HG02840 (cell line): ENCODE results near the gene SDHA.

Experiments used
- ATAC-seq: cut with Tn5 transposase; IDR thresholded peaks from one replicate; pipeline ENCODE4 v1.9.1; 2021; ENCODE audit warnings: mild to moderate bottlenecking, moderate library complexity, moderate number of reproducible peaks; ENCODE audit not compliant: unreplicated experiment, low FRiP score

The SDHA gene

DNA sequence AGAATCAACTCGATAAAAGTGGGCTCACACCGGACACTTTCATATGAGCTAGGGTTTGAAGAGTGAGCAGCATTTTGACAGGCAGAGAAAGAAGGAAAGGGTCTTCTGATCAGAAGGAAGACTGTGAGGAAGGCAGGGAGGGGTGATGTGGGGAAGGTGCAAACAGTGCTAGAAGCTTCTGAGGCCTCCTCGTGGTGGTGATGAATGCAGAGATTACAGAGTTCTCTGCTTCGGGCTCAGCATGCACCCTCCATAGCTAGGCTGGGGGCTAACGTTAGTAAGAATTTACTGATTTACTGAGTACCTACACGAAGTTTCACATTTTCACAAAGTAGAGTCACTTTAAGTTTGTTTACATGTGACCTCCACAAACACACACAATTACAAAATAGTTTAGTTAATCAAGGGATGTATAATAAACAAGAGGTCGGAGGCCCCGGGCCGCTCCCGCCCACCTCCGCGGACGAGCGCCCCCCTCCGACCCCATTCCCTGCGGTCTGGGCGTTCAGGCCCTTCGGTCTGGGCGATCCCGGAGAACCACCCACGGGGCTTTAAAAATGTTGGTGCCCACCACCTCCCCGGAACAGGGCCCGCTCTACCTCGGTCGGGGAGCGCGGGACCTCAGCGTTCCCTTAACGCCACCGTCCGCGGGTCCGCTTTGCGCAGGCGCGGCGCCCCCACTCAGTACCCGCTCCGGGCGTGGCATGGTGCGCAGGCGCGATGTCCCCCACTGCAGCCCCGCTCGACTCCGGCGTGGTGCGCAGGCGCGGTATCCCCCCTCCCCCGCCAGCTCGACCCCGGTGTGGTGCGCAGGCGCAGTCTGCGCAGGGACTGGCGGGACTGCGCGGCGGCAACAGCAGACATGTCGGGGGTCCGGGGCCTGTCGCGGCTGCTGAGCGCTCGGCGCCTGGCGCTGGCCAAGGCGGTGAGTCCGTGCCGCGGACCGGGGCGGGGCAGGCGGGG is at the start of gene SDHA, which contains the start of gene CCDC127:
TSS of gene SDHA (plus strand) at position 827 of the 963 bp plus-strand sequence. CDS start at position 863, 36 bp downstream.
TSS of gene CCDC127 (minus strand) at position 660 of the 963 bp plus-strand sequence. CDS start 1,304 bp downstream, outside the sequence.
- ATAC-seq: peak; percentile 71

DNA sequence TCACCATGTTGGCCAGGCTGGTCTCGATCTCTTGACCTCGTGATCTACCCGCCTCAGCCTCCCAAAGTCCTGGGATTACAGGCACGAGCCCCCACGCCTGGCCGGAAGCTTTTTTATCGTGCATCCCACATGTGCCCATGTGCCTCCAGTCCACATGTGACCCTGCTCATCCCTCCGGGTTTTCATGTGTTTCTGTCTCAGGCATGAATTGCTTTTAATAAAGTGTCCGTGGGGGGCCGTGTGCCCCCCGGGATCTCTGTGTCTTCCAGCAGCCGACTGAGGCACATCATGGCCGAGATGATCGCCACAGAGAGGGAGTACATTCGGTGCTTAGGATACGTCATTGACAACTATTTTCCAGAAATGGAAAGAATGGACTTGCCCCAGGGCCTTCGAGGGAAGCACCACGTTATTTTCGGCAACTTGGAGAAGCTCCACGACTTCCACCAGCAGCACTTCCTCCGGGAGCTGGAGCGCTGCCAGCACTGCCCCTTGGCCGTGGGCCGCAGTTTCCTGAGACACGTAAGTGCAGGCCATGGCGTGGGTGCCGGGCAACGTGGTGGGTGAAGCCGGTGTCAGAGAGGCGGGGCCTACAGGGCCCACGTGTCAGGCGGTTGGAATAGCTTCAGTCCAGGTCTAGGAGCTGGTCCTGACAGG is 48.9 kb upstream of the SDHA start:
- ATAC-seq: no peak

DNA sequence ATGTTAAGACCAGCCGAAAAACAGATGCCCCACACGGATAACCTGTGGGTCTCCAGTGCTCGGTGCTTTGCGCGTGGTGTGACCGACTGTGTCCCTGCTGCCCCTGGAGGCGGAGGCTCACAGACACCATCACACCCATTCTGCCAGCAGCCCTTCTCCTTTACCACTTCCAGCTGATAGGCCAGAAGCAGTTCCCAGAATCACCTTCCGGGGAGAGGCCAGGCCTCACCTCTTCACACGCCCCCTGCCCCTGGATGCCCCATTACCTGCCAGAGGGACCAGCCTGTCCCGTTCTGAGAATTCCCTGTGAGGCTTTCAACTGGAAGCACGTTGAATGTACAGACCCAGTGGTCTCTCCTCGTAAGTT is 48.4 kb upstream of the SDHA start:
- ATAC-seq: no peak

DNA sequence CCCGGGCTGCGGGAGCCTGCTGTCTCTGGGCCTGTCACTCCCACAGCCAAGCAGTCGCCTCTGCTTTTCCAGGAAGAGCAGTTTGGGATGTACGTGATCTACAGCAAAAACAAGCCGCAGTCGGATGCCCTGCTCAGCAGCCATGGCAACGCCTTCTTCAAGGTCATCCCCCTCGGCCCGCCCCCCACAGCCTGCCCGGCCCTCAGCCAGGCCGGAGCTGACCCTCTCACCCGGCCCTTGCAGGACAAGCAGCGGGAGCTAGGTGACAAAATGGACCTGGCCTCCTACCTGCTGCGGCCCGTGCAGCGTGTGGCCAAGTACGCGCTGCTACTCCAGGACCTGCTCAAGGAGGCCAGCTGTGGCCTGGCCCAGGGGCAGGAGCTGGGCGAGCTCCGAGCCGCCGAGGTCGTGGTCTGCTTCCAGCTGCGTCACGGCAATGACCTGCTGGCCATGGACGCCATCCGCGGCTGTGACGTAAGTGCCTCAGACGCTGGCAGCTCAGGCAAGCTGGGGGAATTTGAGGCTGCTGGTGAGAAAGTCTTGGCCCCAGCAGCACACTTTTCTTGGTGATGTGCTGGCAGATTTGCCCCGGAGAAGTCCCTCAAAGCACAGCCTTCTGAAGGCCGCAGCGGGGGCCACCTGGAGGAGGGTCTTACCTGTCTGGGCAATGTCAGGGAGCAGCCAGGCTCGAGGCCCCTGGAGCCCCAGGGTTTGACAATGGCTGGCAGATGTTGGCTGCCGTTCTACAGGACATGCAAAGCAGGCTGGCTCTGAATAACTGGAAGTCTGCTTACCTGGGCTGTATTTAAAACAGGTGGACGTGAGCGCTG is 46.9 kb upstream of the SDHA start:
- no peak for ATAC-seq

DNA sequence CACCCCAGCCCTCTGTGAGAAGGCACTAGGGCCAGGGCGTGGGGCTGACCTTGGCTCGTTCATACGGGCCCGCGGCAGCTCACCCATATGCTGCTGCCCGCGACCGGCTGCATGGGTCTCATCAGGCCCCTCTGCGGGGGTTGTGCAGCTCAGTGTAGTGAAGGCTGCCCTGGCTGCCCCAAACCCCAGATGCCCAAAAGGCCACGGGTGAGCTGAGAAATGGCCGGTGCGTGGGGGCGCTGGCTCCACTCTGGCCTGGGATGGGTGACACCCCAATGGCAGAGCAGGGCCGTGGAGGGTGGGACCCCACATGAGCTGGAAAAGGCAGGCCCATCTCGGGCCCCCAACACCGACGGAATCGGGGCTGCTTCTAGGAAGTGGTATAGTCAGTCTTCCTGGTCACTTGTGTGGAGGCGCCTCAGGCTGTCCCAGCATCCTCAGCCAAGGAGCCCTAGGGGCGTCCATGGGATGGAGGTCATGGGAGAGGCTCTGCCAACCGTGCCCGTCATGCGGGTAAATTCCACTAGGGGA is 46.3 kb upstream of the SDHA start:
- no peak for ATAC-seq

DNA sequence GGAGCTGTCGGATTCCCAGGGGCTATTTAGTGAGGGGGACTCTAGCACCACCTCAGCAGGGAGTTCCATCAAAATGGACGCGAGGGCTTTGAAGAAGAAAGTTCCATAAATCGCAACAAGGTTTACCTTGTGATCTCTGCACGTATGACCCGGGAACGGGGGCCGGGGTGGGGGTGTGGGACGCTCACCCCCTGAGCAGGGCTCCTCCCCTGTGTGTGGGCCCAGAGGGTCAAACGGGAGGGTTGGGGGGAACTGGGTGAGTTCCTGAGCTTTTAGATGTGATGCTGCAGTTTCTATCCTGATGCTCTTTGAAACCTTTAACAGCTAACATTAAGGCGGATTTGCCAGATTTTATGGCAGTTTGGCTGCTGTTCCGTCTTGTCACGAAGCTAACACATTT is 45.7 kb upstream of the SDHA start:
- ATAC-seq: no peak

DNA sequence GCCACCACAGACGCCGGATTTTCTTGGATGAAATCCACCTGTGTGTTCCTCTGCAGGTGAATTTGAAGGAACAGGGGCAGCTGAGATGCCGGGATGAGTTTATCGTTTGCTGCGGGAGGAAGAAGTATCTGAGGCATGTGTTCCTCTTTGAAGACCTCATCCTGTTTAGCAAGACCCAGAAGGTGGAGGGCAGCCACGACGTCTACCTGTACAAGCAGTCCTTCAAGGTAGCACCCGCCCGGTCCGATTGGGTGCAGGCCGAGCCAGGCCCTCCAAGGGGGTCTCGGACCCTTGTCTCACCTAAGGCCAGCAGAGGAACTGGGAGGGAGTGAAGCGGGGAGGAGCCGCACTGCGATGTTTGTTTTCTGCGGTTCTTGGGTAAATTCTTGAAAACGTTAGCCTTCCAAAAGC is 45.3 kb upstream of the SDHA start:
- no peak for ATAC-seq

DNA sequence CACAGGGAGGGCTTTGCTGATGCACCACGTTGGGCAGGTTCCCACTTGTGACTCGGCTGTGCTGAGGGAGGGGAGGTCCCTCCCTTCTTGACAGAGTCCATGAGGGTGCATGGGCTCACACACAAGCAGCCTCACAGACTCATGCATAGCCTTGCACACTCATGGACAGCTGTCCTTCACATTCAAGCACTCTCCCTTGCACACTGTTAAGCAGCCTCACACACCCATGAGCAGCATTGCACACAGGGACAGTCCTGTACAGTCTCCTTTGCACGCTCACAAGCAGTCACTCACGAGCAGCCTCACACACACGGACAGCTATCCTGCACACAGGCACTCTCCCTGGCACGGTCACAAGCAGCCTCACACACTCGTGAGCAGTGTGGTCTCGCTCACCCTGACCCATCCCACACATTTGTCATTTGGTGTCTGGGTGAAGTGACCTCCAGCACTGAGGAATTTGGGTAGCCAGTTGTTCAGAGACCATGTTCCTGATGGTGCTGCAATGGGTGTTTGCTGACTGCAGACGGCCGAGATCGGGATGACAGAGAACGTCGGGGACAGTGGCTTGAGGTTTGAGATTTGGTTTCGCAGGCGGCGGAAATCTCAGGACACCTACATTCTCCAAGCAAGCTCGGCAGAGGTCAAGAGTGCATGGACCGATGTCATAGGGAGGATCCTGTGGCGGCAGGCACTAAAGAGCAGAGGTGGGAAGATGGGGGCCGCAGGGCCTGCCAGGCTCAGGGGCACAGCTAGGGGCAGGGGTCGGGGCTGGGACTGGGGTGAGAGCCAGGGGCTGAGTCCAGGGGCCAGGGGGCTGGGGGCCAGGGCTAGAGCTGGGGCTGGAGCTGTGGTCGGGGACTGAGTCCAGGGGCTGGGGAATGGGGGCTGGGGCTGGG is 44.5 kb upstream of the SDHA start:
- no peak for ATAC-seq

DNA sequence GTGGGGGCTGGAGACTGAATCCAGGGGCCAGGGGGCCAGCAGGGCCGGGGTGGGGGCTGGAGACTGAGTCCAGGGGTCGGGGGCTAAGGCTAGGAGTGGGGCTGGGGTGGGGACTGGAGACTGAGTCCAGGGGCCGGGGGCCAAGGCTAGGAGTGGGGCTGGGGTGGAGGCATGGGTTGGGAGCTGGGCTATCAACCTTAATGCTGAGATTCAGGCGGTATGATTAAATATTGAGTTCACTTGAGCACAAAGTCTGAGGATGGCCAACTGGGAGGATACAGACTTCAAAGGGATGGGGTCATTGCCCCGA is 43.9 kb upstream of the SDHA start:
- ATAC-seq: no peak

DNA sequence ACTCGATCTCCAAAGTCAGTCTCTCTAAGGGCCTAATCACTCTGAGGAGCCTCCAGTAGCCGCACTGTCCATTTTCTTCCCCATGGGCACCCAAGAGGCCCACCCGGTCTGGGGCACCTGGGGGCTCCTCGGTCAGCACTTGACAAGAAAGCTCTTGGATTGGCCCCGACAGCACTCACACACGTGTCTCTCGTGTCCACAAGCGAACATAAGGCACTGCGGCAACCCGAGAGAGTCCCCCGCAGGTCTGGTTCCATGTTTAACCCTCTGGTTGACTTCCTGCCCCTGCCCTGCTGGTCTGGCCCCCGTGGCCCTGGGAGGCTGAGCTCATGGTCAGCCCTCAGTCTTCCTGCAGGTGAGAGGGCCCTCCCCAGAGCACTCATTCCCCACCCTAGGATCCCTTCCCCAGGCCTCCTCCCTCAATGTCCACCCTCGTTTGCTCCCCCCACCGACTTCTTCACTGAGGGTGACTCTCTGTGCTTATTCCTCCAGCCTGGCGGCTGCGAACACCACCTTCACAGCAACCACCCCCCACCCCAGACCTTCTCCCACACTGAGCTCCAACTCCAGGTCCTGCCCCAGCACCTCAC is 43.1 kb upstream of the SDHA start:
- ATAC-seq: no peak

DNA sequence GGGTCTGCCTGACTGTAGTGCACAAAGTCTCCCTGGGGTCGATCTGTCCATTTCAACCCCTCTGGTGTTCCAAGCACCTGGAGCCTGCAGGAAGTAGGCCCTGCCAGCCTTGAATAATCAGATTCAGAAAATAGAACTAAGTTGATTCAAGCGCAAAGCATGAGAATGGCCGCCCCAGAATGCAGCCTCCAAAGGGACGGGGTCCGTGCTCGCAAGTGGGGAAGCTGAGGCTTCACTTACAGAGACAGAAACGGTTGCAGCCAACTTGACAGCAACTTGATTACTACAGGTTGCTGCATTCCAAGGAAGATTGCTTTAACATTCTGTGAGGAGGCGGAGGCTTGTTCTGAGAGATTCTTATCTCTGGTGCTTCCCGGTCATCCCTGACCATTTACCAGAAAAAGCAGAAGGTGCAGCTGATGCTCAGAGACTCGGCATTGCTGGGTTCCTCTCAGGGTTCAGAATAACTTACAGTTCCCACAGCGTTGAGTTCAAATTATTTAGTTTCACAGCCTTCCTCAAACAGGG is 41.8 kb upstream of the SDHA start:
- no peak for ATAC-seq

DNA sequence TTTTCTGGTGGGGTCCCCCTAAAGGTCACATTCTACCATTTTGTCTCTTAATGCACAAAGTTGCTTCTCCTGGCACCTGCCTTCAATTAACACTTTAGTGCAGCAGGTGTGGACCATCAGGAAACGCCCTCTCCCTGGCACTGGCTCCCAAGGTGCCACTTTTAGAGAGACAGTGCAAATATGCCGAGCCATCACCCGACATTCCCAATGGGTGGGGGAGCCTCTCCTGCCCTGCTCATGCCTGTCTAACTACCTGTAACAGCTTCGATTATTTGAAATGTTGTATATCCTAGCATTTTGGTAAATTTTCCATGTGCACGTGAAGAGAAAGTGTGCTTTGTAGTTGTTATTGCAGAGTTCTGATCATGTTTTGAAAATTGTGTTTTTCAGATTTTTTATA is 40.0 kb upstream of the SDHA start:
- no peak for ATAC-seq

DNA sequence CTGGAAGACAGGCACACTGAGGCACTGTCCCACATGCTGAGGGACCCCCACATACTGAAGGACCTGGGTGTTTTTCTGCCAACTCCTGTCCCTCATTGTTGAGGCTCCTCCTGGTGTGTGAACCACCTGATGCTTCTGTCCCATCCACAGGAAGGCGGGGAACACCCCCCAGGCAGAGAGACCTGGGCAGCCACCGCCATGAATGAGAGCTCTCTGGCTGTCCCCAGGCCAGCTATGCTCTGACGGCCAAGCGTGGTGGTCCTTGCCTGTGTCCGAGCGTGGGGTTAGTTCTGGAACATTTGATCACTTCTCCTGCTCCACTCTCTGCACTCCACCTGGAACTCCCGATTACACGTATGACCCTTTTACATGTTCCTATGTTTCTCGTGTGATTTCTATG is 38.7 kb upstream of the SDHA start:
- no peak for ATAC-seq

DNA sequence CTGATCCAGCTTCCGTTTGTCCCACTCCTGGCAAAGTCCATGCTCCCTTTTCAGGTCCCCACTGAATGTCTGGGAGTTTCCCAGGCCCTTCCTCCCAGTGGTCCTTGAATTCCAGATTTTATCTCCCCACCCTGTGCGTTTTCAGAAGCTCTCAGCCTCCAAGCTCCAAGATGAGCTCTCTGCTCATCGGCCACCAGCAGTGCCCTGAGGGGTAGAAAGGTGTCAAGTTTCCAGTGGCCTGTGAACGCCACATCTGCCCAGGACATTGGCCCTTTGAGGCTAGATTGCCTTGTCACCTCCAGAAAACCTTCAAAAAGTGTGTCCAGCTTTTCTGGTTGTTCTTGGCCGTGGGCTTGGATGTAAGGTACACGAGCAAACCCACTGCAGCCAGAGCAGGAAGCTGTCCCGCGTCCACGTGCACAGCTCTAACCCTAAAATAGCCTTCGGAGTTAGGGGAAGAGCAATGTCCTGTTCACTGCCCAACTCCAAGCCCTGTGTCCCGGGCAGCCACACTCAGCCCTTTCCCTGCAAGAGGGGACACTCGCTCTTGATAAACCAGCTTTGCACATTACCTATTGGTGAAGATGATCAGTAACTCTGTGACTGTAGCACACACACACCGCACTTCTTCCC is 37.7 kb upstream of the SDHA start:
- no peak for ATAC-seq

DNA sequence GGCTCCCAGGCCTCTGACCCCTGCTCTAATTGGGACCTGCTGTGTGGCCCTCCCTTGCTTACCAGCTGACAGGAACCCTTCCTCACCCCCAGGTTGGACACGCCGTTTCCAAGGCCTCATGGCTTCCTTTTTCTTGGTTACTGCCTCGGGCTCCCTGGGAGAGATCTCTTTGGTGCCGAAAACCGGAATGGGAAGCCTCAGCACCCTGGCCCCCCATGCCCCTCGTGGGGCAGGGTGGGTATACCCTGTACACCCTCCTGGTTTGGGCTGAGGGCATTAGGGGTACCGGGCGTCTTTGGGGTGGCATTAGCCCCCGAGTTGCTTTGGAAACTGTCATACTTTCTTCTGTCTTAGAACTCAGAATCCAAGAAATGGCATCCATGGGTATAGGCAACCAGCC is 37.0 kb upstream of the SDHA start:
- ATAC-seq: no peak

DNA sequence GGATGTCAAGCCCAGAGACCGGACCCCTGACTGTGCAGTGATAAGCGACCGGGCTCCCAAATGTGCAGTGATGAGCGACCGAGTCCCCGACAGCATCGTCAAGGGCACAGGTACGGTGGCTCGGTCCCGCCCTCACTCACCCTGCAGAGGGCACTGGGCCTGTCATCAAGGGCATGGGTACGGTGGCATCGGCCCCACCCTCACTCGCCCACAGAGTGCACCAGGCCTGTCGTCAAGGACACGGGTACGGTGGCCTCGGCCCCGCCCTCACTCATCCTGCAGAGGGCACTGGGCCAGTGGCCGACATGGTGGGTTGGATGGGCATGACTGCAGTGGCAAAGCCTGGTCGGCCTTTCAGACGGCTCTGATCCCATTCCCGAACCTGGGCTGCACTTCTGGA is 36.6 kb upstream of the SDHA start:
- ATAC-seq: no peak

DNA sequence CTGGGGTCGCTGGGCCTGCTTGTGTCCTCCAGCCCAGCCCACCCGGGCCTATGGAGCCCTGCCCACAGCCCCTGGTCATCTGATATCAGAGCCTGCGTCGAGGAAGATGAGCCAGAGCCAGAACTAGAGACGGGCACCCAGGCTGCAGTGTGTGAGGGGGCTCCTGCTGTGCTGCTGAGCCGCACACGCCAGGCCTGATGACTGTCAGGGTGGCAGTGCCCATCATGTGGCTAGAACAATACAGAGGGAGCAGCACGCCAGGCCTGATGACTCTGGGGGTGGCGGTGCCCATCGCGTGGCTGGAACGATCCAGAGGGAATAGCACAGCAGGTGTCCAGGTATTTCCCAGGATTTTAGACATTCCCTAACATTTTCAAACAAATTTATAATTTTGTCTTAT is 36.0 kb upstream of the SDHA start:
- no peak for ATAC-seq

DNA sequence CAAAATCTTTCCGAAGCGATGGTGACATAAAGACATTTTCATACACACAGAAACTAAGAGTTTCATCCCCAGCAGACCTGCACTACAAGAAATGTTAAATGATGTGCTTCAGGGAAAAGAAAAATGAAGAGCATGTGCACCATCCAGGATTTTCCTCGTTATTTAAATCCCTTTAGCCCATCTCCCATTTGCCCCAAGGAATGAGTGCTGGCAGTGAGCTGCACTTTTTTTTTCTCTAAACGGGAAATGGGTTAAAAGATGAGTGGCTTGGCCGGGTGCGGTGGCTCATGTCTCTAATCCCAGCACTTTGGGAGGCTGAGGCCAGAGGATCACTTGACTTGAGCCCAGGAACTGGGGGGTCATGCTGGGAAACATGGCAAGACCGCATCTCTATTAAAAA is 33.6 kb upstream of the SDHA start:
- ATAC-seq: no peak
